ENCODE results near the gene FBXO34. TPM values are rescaled to one million over a fixed set of nuclear protein-coding genes. Genes with fewer than 3 reads are reported as not detected.

The FBXO34 gene
- total and polyA plus RNA-seq, 5 donors, result 10.2 to 30.0 (median 24.3) TPM

DNA sequence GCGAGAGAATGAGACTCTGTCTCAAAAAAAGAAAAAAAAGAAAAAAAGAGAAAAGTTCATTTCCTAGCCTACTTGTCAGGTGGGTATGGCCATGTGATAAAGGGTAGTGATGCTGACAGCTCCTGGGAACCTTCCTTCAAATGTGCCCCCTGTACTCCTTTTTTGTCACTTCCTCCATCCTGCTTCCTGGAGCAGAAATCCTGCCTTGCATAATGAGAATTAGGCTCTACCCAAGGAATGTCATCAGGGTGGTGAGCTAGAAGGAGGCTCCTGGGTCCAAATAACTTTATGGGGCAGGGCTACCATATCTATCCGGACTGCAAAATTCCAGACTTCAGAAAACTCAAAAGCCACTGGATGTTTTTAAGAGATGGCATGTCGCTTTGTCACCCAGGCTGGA lies 27.8 kb upstream of the FBXO34 start:
- Histone ChIP-seq H3K27me3 (ENCODE audit: control insufficient read depth, insufficient read depth) (no peaks in the 10 kb centered on the region), H3K9me3 (ENCODE audit: control insufficient read depth, low read length) (no peaks in the 10 kb centered on the region), H3K27ac (ENCODE audit: low read length) (no peak overlapping the region), H3K4me1 (ENCODE audit: control insufficient read depth, insufficient read depth, low read length) (no peaks in the 10 kb centered on the region), H3K4me3 (ENCODE audit: low read length) (no peak overlapping the region)
- intact Hi-C loops (cut with DNase I), result no loop called here
- ATAC-seq, result no peak
- WGBS, result 96% methylated on average over 3 of the region's 3 CpGs
- no peak for DNase-seq

DNA sequence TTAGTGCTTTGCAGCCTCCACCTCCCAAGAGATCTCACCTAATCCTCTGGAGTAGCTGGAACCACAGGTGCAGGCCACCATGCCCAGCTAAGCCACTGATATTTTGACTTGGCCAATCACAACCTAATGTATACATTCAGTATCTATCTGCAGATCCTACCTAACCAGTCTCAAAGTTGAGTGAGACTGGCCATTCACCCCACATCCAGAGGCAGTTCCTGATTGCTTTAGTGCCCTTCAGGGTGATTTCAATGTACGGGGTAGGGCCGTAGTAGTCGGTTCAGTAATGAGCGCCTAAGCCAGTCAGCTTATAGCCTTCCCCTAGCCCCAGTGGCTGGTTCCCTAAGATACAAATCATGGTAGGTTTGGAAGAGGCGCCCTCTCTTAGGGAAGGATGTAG lies 27.4 kb upstream of the FBXO34 start:
- H3K4me3 ChIP-seq (ENCODE audit: low read length), result no peak overlapping the region
- no peak overlapping the region for H3K27ac ChIP-seq (ENCODE audit: low read length)
- no peaks in the 10 kb centered on the region for H3K4me1 ChIP-seq (ENCODE audit: control insufficient read depth, insufficient read depth, low read length)
- intact Hi-C loops (cut with DNase I), result no loop called here
- H3K27me3 ChIP-seq (ENCODE audit: control insufficient read depth, insufficient read depth), result no peaks in the 10 kb centered on the region
- H3K9me3 ChIP-seq (ENCODE audit: control insufficient read depth, low read length), result no peaks in the 10 kb centered on the region
- no peak for DNase-seq
- ATAC-seq, result no peak
- 96% methylated on average over 5 of the region's 5 CpGs for WGBS

DNA sequence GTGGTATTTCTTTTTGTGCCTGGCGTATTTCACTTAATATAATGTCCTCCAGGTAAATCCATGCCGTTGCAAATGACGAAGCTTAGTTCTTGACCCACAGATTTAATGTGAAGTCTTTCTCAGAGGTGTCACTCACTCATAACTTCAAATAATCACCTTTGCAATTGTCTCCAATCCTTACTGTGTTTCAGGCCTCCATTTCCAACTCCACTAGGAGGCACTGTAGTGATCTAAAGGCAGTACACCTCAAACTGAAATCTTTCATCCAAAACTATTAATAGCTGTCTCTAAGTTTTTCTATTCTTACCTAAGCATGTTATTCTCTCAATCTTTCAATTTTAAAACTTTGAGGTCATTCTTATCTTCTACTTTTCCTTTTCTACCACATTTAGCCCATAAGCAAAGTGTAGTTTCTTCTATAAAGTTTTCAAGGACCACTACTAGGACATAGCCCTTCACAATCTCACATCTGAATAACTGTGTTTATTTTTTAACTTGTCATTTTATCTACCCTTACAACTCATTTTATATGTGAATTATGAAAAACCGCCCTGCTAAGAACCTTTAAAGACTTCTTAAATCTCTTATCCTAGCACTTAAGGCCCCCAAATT lies 25.5 kb upstream of the FBXO34 start:
- Histone ChIP-seq H3K4me3 (ENCODE audit: low read length) (no peak overlapping the region), H3K9me3 (ENCODE audit: control insufficient read depth, low read length) (no peaks in the 10 kb centered on the region), H3K27me3 (ENCODE audit: control insufficient read depth, insufficient read depth) (no peaks in the 10 kb centered on the region), H3K27ac (ENCODE audit: low read length) (no peak overlapping the region), H3K4me1 (ENCODE audit: control insufficient read depth, insufficient read depth, low read length) (no peaks in the 10 kb centered on the region)
- intact Hi-C loops (cut with DNase I), result no loop called here
- peak in 1 of 2 donors; percentile 49 for ATAC-seq
- WGBS, result 69% methylated on average over 4 of the region's 4 CpGs
- no peak for DNase-seq

DNA sequence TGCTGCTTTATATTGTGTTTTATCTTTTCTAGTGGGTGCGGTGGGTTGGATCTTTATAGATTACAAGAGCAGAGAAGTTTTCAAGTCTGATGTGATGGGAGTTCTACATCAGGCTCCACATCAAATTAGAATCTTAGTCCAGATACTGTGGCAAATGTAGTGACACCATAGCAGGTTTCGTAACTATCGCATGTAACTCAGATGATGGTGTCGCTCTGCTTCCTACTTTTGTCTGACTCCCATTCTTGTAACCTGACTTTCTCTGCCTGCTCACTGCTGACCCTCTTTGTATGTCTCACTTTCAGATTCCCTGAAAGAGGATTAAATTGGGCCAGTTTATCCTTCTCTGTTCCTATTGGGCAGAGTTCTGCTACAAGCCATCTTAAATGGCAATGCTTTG lies 22.8 kb upstream of the FBXO34 start:
- WGBS, result 93% methylated on average over 4 of the region's 4 CpGs
- intact Hi-C loops (cut with DNase I), result no loop called here

DNA sequence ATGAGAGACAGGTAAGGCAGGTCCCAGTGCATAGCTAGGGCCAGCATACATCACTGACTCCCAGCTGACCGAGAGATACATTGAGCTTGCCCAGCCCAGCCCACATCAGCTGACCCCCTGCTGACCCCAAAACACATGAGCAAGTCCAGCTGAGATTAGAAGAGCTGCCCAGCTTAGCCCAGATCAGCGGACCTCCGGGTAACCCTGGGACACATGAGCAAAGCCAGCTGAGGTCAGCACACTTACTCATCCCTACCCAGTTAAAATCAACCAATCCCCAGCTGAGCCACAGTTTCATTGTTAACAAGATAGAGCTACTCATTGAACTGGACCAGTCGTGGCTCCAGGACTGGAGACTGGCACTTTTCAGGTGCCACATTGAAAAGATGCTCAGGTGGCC lies 21.8 kb upstream of the FBXO34 start:
- Histone ChIP-seq H3K27ac (ENCODE audit: low read length) (no peak overlapping the region), H3K4me3 (ENCODE audit: low read length) (no peak overlapping the region), H3K9me3 (ENCODE audit: control insufficient read depth, low read length) (no peaks in the 10 kb centered on the region), H3K27me3 (ENCODE audit: control insufficient read depth, insufficient read depth) (no peaks in the 10 kb centered on the region), H3K4me1 (ENCODE audit: control insufficient read depth, insufficient read depth, low read length) (no peaks in the 10 kb centered on the region)
- intact Hi-C loops (cut with DNase I), result no loop called here
- 38% methylated on average over 4 of the region's 4 CpGs for WGBS
- peak in 1 of 2 donors; percentile 23 for ATAC-seq
- DNase-seq, result no peak

More for the DNA sequence above, 22.8 kb upstream of the FBXO34 start:
- DNase-seq, result no peak
- Histone ChIP-seq H3K4me1 (ENCODE audit: control insufficient read depth, insufficient read depth, low read length) (no peaks in the 10 kb centered on the region), H3K4me3 (ENCODE audit: low read length) (no peak overlapping the region), H3K27me3 (ENCODE audit: control insufficient read depth, insufficient read depth) (no peaks in the 10 kb centered on the region), H3K27ac (ENCODE audit: low read length) (no peak overlapping the region), H3K9me3 (ENCODE audit: control insufficient read depth, low read length) (no peaks in the 10 kb centered on the region)
- no peak for ATAC-seq

DNA sequence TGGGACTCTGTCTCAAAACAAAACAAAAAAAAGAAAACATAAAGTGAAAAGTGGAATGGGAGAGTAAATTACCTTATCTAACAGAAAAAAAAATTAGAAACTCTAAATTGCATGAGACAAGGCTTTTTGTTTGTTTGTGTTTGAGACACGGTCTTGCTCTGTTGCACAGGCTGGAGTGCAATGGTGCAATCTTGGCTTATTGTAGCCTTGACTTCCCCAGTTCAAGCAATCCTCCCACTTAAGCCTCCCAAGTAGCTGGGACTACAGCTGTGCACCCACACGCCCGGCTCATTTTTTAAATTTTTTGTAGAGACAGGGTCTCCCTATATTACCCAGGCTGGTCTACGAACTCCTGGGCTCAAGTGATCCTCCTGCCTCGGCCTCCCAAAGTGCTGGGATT lies 17.9 kb upstream of the FBXO34 start:
- Histone ChIP-seq H3K27me3 (ENCODE audit: control insufficient read depth, insufficient read depth) (no peaks in the 10 kb centered on the region), H3K9me3 (ENCODE audit: control insufficient read depth, low read length) (no peaks in the 10 kb centered on the region), H3K4me3 (ENCODE audit: low read length) (no peak overlapping the region), H3K27ac (ENCODE audit: low read length) (no peak overlapping the region), H3K4me1 (ENCODE audit: control insufficient read depth, insufficient read depth, low read length) (no peaks in the 10 kb centered on the region)
- DNase-seq (no peak), ATAC-seq (no peak)
- intact Hi-C loops (cut with DNase I), result no loop called here
- 89% methylated on average over 5 of the region's 5 CpGs for whole genome bisulfite sequencing

DNA sequence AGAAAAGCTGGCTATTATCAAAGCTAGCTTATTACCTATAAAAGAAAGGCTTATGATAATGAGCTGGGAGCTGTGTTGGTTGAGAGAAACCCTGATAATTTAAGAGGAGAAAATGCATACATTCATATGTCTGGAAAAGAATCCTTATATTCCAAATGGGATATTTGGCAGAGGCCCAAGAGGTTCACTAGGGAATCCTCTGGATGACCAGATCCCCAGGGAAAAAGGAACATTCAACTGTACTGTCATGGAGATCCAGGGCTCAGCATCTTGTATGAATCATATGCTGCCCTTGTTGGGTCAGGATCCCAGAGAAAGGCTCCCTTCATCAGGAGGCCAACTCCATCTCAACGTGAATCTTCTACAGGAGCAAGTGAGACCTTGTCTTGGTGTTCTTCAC lies 16.6 kb upstream of the FBXO34 start:
- no peak for DNase-seq
- 73% methylated on average over 1 of the region's 1 CpG for WGBS
- Histone ChIP-seq H3K27me3 (ENCODE audit: control insufficient read depth, insufficient read depth) (no peaks in the 10 kb centered on the region), H3K4me1 (ENCODE audit: control insufficient read depth, insufficient read depth, low read length) (no peaks in the 10 kb centered on the region), H3K27ac (ENCODE audit: low read length) (no peak overlapping the region), H3K9me3 (ENCODE audit: control insufficient read depth, low read length) (no peaks in the 10 kb centered on the region), H3K4me3 (ENCODE audit: low read length) (no peak overlapping the region)
- no peak for ATAC-seq
- intact Hi-C loops (cut with DNase I), result no loop called here

DNA sequence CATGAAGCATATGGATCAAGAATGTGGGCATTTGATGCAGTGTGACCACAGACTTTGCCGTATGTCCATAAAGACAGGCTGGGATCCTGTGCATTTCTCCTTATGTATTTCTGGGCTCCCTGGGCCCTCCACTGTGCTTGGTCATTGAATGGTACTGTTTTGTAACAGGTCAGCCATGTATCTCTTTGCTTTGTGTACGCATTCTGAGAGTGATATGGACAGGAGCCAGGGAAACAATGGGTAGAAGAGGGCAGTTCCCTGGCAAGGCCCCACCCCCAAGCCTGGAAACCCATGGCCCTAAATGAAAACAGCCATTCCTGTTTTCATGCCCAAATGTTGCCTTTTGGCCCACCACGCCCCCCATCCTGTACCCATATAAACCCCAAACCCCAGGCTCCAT lies 15.2 kb upstream of the FBXO34 start:
- Histone ChIP-seq H3K27ac (ENCODE audit: low read length) (no peak overlapping the region), H3K27me3 (ENCODE audit: control insufficient read depth, insufficient read depth) (no peaks in the 10 kb centered on the region), H3K4me1 (ENCODE audit: control insufficient read depth, insufficient read depth, low read length) (no peaks in the 10 kb centered on the region), H3K9me3 (ENCODE audit: control insufficient read depth, low read length) (no peaks in the 10 kb centered on the region), H3K4me3 (ENCODE audit: low read length) (no peak overlapping the region)
- DNase-seq (no peak), ATAC-seq (no peak)
- WGBS, result 78% methylated on average over 3 of the region's 3 CpGs
- intact Hi-C loops (cut with DNase I), result no loop called here

DNA sequence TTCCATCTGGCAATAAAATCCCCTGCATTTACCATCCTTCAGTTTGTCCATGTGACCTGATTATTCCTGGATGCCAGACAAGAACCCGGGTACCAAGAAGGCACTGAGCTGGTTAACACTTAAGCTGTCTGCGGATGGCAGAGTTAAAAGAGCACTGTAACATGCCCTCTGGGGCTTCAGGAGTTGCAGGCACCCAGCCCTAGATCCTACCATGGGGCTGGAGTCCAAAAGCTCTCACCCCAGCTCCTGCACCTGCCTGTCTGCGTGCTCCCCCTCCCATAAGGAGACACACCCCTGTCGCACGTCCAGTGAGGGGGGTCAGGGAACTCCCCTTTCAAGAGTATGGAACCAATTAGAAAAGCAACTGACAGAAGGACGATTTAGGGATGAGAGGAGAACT lies 14.6 kb upstream of the FBXO34 start:
- DNase-seq (no peak), ATAC-seq (no peak)
- no peak overlapping the region for H3K27ac ChIP-seq (ENCODE audit: low read length)
- 56% methylated on average over 6 of the region's 6 CpGs for WGBS
- H3K9me3 ChIP-seq (ENCODE audit: control insufficient read depth, low read length), result no peaks in the 10 kb centered on the region
- intact Hi-C loops (cut with DNase I), result no loop called here
- no peak overlapping the region for H3K4me3 ChIP-seq (ENCODE audit: low read length)
- H3K4me1 ChIP-seq (ENCODE audit: control insufficient read depth, insufficient read depth, low read length), result no peaks in the 10 kb centered on the region
- no peaks in the 10 kb centered on the region for H3K27me3 ChIP-seq (ENCODE audit: control insufficient read depth, insufficient read depth)

DNA sequence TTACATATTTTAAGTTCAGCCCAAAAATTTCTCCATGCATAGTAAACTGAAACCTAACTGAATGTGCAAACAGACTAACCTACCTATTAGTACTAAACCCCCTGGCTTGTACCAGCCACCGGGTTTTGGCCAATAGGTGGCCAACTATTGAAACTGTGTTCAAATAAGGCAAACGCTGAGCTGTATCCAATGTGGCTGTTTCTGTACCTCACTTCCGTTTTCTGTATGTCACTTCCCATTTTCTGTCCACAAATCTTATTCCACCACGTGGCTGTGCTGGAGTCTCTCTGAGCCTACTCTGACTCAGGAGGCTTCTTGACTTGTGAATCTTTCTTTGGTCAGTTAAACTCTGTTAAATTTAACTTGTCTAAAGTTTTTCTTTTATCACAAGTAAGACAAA lies 6.0 kb upstream of the FBXO34 start:
- Histone ChIP-seq H3K4me3 (ENCODE audit: low read length) (no peak overlapping the region), H3K27ac (ENCODE audit: low read length) (no peak overlapping the region), H3K4me1 (ENCODE audit: control insufficient read depth, insufficient read depth, low read length) (no peaks in the 10 kb centered on the region), H3K9me3 (ENCODE audit: control insufficient read depth, low read length) (no peaks in the 10 kb centered on the region), H3K27me3 (ENCODE audit: control insufficient read depth, insufficient read depth) (no peaks in the 10 kb centered on the region)
- 78% methylated on average over 4 of the region's 4 CpGs for WGBS
- DNase-seq (no peak), ATAC-seq (no peak)
- intact Hi-C loops (cut with DNase I), result no loop called here

DNA sequence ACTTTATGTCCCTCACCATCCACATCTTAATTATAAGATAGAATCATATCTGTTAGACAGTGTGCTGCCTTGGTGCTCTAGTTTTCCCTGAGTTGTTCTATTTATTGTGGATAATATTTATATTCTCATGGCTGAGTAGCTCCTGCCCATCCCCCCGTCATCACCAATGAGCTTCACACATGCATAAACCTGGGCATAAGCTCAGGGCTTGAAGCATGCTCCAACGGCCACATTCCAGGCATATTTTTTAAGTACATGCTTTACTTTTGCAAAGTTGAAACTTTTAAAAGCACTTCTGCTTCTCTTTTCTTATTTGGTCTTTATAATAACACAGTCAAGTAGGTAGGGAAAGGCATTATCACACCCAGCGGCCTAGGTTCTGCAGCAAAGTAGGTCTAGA lies 3.4 kb upstream of the FBXO34 start:
- intact Hi-C loops (cut with DNase I), result no loop called here
- no peaks in the 10 kb centered on the region for H3K4me1 ChIP-seq (ENCODE audit: control insufficient read depth, insufficient read depth, low read length)
- ATAC-seq (no peak), DNase-seq (no peak)
- H3K4me3 ChIP-seq (ENCODE audit: low read length), result no peak overlapping the region
- no peak overlapping the region for H3K27ac ChIP-seq (ENCODE audit: low read length)
- no peaks in the 10 kb centered on the region for H3K27me3 ChIP-seq (ENCODE audit: control insufficient read depth, insufficient read depth)
- WGBS, result 63% methylated on average over 3 of the region's 3 CpGs
- no peaks in the 10 kb centered on the region for H3K9me3 ChIP-seq (ENCODE audit: control insufficient read depth, low read length)

Data from right cardiac atrium (tissue), 5 donors.